Stimulated activated CD8-positive, alpha-beta memory T cell treated with anti-CD3 and anti-CD28 coated beads, Interleukin-15, amount 100 ng/mL, for 24 hours (primary cell): ENCODE data around the gene MIGA1.

Source experiments
- DNase-seq: peaks from one replicate; pipeline ENCODE4 v3.0.0-alpha.2; 2020; ENCODE audit warnings: low read depth

Gene MIGA1

GRCh38 chr1:77925518-77925917 lies 146.1 kb downstream of the MIGA1 start:
- DNase-seq = no peak

- no peak for DNase-seq
These were observed 146.5 kb downstream of the MIGA1 start for GRCh38 chr1:77925956-77926355.

- DNase-seq = no peak
These were observed 147.3 kb downstream of the MIGA1 start for GRCh38 chr1:77926561-77927357.

- DNase-seq = no peak
These were observed 148.0 kb downstream of the MIGA1 start for GRCh38 chr1:77927414-77927813.
